ENCODE results near the gene BCL2A1. TPM values are rescaled to one million over a fixed set of nuclear protein-coding genes. Genes with fewer than 3 reads are reported as not detected.

The BCL2A1 gene
- total RNA-seq, 2 experiments from 2014 or later: 2.2 to 2.3 TPM

GRCh38 chr15:79923079-79923514, 47.9 kb downstream of the BCL2A1 start:
- Histone ChIP-seq H3K4me2 (ENCODE audit: low read length) (peak overlapping the region; percentile 85), H3K4me3 (ENCODE audit: low read depth, low read length, poor library complexity, severe bottlenecking) (peak overlapping the region; percentile 84), H3K36me3 (ENCODE audit: insufficient read depth, low read length) (peaks cover 43% of the 10 kb centered on the region), H3K9me2 (ENCODE audit: insufficient read depth, low read length) (no peaks in the 10 kb centered on the region), H3K9me3 (ENCODE audit: low read length) (peaks cover 39% of the 10 kb centered on the region), H3K4me1 (ENCODE audit: insufficient read depth, low read length, poor library complexity, severe bottlenecking) (peaks cover 17% of the 10 kb centered on the region), H3K27ac (ENCODE audit: low read depth, low read length, poor library complexity, severe bottlenecking) (peak overlapping the region; percentile 86), H2AFZ (ENCODE audit: low read length) (peak overlapping the region; percentile 58; the same call in 1 of the 2 replicates), H3K79me2 (ENCODE audit: insufficient read depth, low read depth, low read length) (peaks cover 29% of the 10 kb centered on the region), H4K20me1 (ENCODE audit: insufficient read depth, low read length) (no peaks in the 10 kb centered on the region)
- no TSS peak for BruUV-seq (replicated peaks)
- ChIA-PET POLR2A (interaction anchor here (0.5 to 3.8 kb wide), 14 partner anchors 10 to 238 kb away, joined by 3 to 22 read pairs (median 4); partner anchors contain the start of gene MTHFS), CTCF (ENCODE audit: unreplicated experiment) (interaction anchor here (0.6 to 1.0 kb wide), 3 partner anchors 17 to 1230 kb away, joined by 3 to 4 read pairs (median 4); no protein-coding TSS in a partner anchor)
- no peak for TF ChIP-seq CTCF (conservative IDR thresholded peaks at IDR 0.05; ENCODE audit: low read length)
- no peak for TF ChIP-seq EZH2phosphoT487 (IDR thresholded peaks at IDR 0.05; ENCODE audit: borderline replicate concordance, low read depth, low read length)
- intact Hi-C loops (cut with micrococcal nuclease; ENCODE audit: unreplicated experiment): loop anchor here (2.0 to 5.0 kb wide), 5 partner anchors 26 to 229 kb away; partner anchors contain the start of genes FAH, MTHFS and ZFAND6
- peak; percentile 74 for DNase-seq (ENCODE audit: low spot score)

GRCh38 chr15:79922512-79923078, 48.4 kb downstream of the BCL2A1 start:
- peaks cover 17% of the 10 kb centered on the region for H3K4me1 ChIP-seq (ENCODE audit: insufficient read depth, low read length, poor library complexity, severe bottlenecking)
- peak overlapping the region; percentile 86 for H3K27ac ChIP-seq (ENCODE audit: low read depth, low read length, poor library complexity, severe bottlenecking)
- intact Hi-C loops (cut with micrococcal nuclease; ENCODE audit: unreplicated experiment): loop anchor here (2.0 to 5.0 kb wide), 5 partner anchors 26 to 230 kb away; partner anchors contain the start of genes FAH, MTHFS and ZFAND6
- peaks cover 29% of the 10 kb centered on the region for H3K79me2 ChIP-seq (ENCODE audit: insufficient read depth, low read depth, low read length)
- CTCF ChIA-PET (ENCODE audit: unreplicated experiment): interaction anchor here (1.0 kb wide), 1 partner anchor 16 kb away, joined by 3 read pairs; no protein-coding TSS in a partner anchor
- no peak for DNase-seq (ENCODE audit: low spot score)
- no peaks in the 10 kb centered on the region for H4K20me1 ChIP-seq (ENCODE audit: insufficient read depth, low read length)
- POLR2A ChIA-PET: interaction anchor here (0.9 to 3.8 kb wide), 13 partner anchors 9 to 239 kb away, joined by 3 to 22 read pairs (median 3); partner anchors contain the start of gene MTHFS
- peak overlapping the region; percentile 85 for H3K4me2 ChIP-seq (ENCODE audit: low read length)
- peak overlapping the region; percentile 84 for H3K4me3 ChIP-seq (ENCODE audit: low read depth, low read length, poor library complexity, severe bottlenecking)
- TF ChIP-seq CTCF (conservative IDR thresholded peaks at IDR 0.05; ENCODE audit: low read length) (no peak), EZH2phosphoT487 (IDR thresholded peaks at IDR 0.05; ENCODE audit: borderline replicate concordance, low read depth, low read length) (no peak)
- peaks cover 44% of the 10 kb centered on the region for H3K9me3 ChIP-seq (ENCODE audit: low read length)
- H2AFZ ChIP-seq (ENCODE audit: low read length): no peak overlapping the region
- peaks cover 48% of the 10 kb centered on the region for H3K36me3 ChIP-seq (ENCODE audit: insufficient read depth, low read length)
- H3K9me2 ChIP-seq (ENCODE audit: insufficient read depth, low read length): no peaks in the 10 kb centered on the region
- BruUV-seq (replicated peaks): no TSS peak
